ENCODE results near the gene TCHP. TPM values are rescaled to one million over a fixed set of nuclear protein-coding genes. Genes with fewer than 3 reads are reported as not detected.

The TCHP gene
- total and polyA plus RNA-seq, 5 donors = 7.1 to 13.5 (median 10.2) TPM

- Histone ChIP-seq H3K4me3 (ENCODE audit: low read length) (no peak overlapping the region), H3K27me3 (ENCODE audit: control insufficient read depth, insufficient read depth) (no peaks in the 10 kb centered on the region), H3K9me3 (ENCODE audit: control insufficient read depth, low read length) (no peaks in the 10 kb centered on the region), H3K4me1 (ENCODE audit: control insufficient read depth, insufficient read depth, low read length) (peaks cover 8% of the 10 kb centered on the region), H3K27ac (ENCODE audit: low read length) (no peak overlapping the region)
- ATAC-seq (no peak), DNase-seq (no peak)
- WGBS = 95% methylated on average over 6 of the region's 6 CpGs
- intact Hi-C loops (cut with DNase I) = no loop called here
These were observed 40.4 kb downstream of the TCHP start for GRCh38 chr12:109940339-109940923.

- Histone ChIP-seq H3K27ac (ENCODE audit: low read length) (no peak overlapping the region), H3K27me3 (ENCODE audit: control insufficient read depth, insufficient read depth) (no peaks in the 10 kb centered on the region), H3K4me1 (ENCODE audit: control insufficient read depth, insufficient read depth, low read length) (peaks cover 15% of the 10 kb centered on the region), H3K4me3 (ENCODE audit: low read length) (no peak overlapping the region), H3K9me3 (ENCODE audit: control insufficient read depth, low read length) (no peaks in the 10 kb centered on the region)
- WGBS = 91% methylated on average over 7 of the region's 7 CpGs
- intact Hi-C loops (cut with DNase I) = no loop called here
- DNase-seq (no peak), ATAC-seq (no peak)
These were observed 43.7 kb downstream of the TCHP start for GRCh38 chr12:109943811-109944210.

- peaks cover 15% of the 10 kb centered on the region for H3K4me1 ChIP-seq (ENCODE audit: control insufficient read depth, insufficient read depth, low read length)
- ATAC-seq (peak; percentile 72 to 74), DNase-seq (peak; percentile 42 to 82 (median 78))
- no peak overlapping the region for H3K4me3 ChIP-seq (ENCODE audit: low read length)
- intact Hi-C loops (cut with DNase I) = no loop called here
- H3K27me3 ChIP-seq (ENCODE audit: control insufficient read depth, insufficient read depth) = no peaks in the 10 kb centered on the region
- WGBS = 28% methylated on average over 17 of the region's 17 CpGs
- H3K27ac ChIP-seq (ENCODE audit: low read length) = peak overlapping the region; percentile 40
- no peaks in the 10 kb centered on the region for H3K9me3 ChIP-seq (ENCODE audit: control insufficient read depth, low read length)
These were observed 44.7 kb downstream of the TCHP start for GRCh38 chr12:109944561-109945359.

GRCh38 chr12:109946505-109946904, 46.4 kb downstream of the TCHP start:
- intact Hi-C loops (cut with DNase I) = no loop called here
- peak; percentile 40 to 49 for ATAC-seq

GRCh38 chr12:109946913-109947312, 46.8 kb downstream of the TCHP start:
- WGBS = 89% methylated on average over 9 of the region's 9 CpGs
- ATAC-seq (peak in 1 of 2 donors; percentile 18), DNase-seq (peak in 1 of 3 donors; percentile 58)
- Histone ChIP-seq H3K9me3 (ENCODE audit: control insufficient read depth, low read length) (no peaks in the 10 kb centered on the region), H3K4me3 (ENCODE audit: low read length) (no peak overlapping the region), H3K27me3 (ENCODE audit: control insufficient read depth, insufficient read depth) (no peaks in the 10 kb centered on the region), H3K4me1 (ENCODE audit: control insufficient read depth, insufficient read depth, low read length) (peaks cover 17% of the 10 kb centered on the region), H3K27ac (ENCODE audit: low read length) (peak overlapping the region; percentile 16)
- intact Hi-C loops (cut with DNase I) = no loop called here

More at GRCh38 chr12:109946505-109946904, 46.4 kb downstream of the TCHP start:
- H3K4me3 ChIP-seq (ENCODE audit: low read length) = no peak overlapping the region
- 42% methylated on average over 5 of the region's 5 CpGs for WGBS
- DNase-seq = peak in 2 of 3 donors; percentile 70 to 74
- no peaks in the 10 kb centered on the region for H3K27me3 ChIP-seq (ENCODE audit: control insufficient read depth, insufficient read depth)
- H3K27ac ChIP-seq (ENCODE audit: low read length) = peak overlapping the region; percentile 16
- H3K4me1 ChIP-seq (ENCODE audit: control insufficient read depth, insufficient read depth, low read length) = peaks cover 17% of the 10 kb centered on the region
- H3K9me3 ChIP-seq (ENCODE audit: control insufficient read depth, low read length) = no peaks in the 10 kb centered on the region

GRCh38 chr12:109947521-109947920, 47.4 kb downstream of the TCHP start:
- intact Hi-C loops (cut with DNase I) = no loop called here
- Histone ChIP-seq H3K9me3 (ENCODE audit: control insufficient read depth, low read length) (no peaks in the 10 kb centered on the region), H3K27ac (ENCODE audit: low read length) (peak overlapping the region; percentile 39), H3K4me3 (ENCODE audit: low read length) (no peak overlapping the region), H3K27me3 (ENCODE audit: control insufficient read depth, insufficient read depth) (no peaks in the 10 kb centered on the region), H3K4me1 (ENCODE audit: control insufficient read depth, insufficient read depth, low read length) (peaks cover 19% of the 10 kb centered on the region)
- 48% methylated on average over 3 of the region's 3 CpGs for WGBS
- ATAC-seq (no peak), DNase-seq (no peak)

- intact Hi-C loops (cut with DNase I) = no loop called here
- WGBS = 71% methylated on average over 4 of the region's 4 CpGs
These were observed 48.3 kb downstream of the TCHP start for GRCh38 chr12:109948368-109948767.

GRCh38 chr12:109949089-109949488, 49.0 kb downstream of the TCHP start:
- H3K4me3 ChIP-seq (ENCODE audit: low read length) = no peak overlapping the region
- peaks cover 19% of the 10 kb centered on the region for H3K4me1 ChIP-seq (ENCODE audit: control insufficient read depth, insufficient read depth, low read length)
- intact Hi-C loops (cut with DNase I) = no loop called here
- H3K9me3 ChIP-seq (ENCODE audit: control insufficient read depth, low read length) = no peaks in the 10 kb centered on the region
- H3K27ac ChIP-seq (ENCODE audit: low read length) = peak overlapping the region; percentile 70
- no peak for DNase-seq
- 42% methylated on average over 1 of the region's 1 CpG for whole genome bisulfite sequencing
- H3K27me3 ChIP-seq (ENCODE audit: control insufficient read depth, insufficient read depth) = no peaks in the 10 kb centered on the region
- peak; percentile 58 to 79 for ATAC-seq

More at GRCh38 chr12:109948368-109948767, 48.3 kb downstream of the TCHP start:
- no peaks in the 10 kb centered on the region for H3K27me3 ChIP-seq (ENCODE audit: control insufficient read depth, insufficient read depth)
- H3K27ac ChIP-seq (ENCODE audit: low read length) = peak overlapping the region; percentile 81
- peaks cover 19% of the 10 kb centered on the region for H3K4me1 ChIP-seq (ENCODE audit: control insufficient read depth, insufficient read depth, low read length)
- H3K4me3 ChIP-seq (ENCODE audit: low read length) = no peak overlapping the region
- ATAC-seq (no peak), DNase-seq (no peak)
- no peaks in the 10 kb centered on the region for H3K9me3 ChIP-seq (ENCODE audit: control insufficient read depth, low read length)

GRCh38 chr12:109950625-109951024, 50.6 kb downstream of the TCHP start:
- Histone ChIP-seq H3K27ac (ENCODE audit: low read length) (peak overlapping the region; percentile 72), H3K4me1 (ENCODE audit: control insufficient read depth, insufficient read depth, low read length) (peaks cover 11% of the 10 kb centered on the region), H3K9me3 (ENCODE audit: control insufficient read depth, low read length) (no peaks in the 10 kb centered on the region), H3K27me3 (ENCODE audit: control insufficient read depth, insufficient read depth) (no peaks in the 10 kb centered on the region), H3K4me3 (ENCODE audit: low read length) (no peak overlapping the region)
- ATAC-seq (no peak), DNase-seq (no peak)
- intact Hi-C loops (cut with DNase I) = no loop called here

GRCh38 chr12:109951136-109951535, 51.1 kb downstream of the TCHP start:
- Histone ChIP-seq H3K27ac (ENCODE audit: low read length) (no peak overlapping the region), H3K27me3 (ENCODE audit: control insufficient read depth, insufficient read depth) (no peaks in the 10 kb centered on the region), H3K4me3 (ENCODE audit: low read length) (no peak overlapping the region), H3K9me3 (ENCODE audit: control insufficient read depth, low read length) (no peaks in the 10 kb centered on the region), H3K4me1 (ENCODE audit: control insufficient read depth, insufficient read depth, low read length) (peaks cover 11% of the 10 kb centered on the region)
- intact Hi-C loops (cut with DNase I) = no loop called here
- no peak for DNase-seq
- 51% methylated on average over 5 of the region's 5 CpGs for WGBS
- ATAC-seq = no peak

- 52% methylated on average over 7 of the region's 7 CpGs for WGBS
- H3K4me3 ChIP-seq (ENCODE audit: low read length) = no peak overlapping the region
- H3K27ac ChIP-seq (ENCODE audit: low read length) = peak overlapping the region; percentile 69
- peaks cover 8% of the 10 kb centered on the region for H3K4me1 ChIP-seq (ENCODE audit: control insufficient read depth, insufficient read depth, low read length)
- ATAC-seq (peak; percentile 40 to 64), DNase-seq (peak; percentile 55 to 80 (median 74))
- intact Hi-C loops (cut with DNase I) = no loop called here
- no peaks in the 10 kb centered on the region for H3K27me3 ChIP-seq (ENCODE audit: control insufficient read depth, insufficient read depth)
- H3K9me3 ChIP-seq (ENCODE audit: control insufficient read depth, low read length) = no peaks in the 10 kb centered on the region
These were observed 51.7 kb downstream of the TCHP start for GRCh38 chr12:109951751-109952150.
